HAP-1 (cell line): Measurements from ENCODE around the gene HP1BP3.

Experiments
- DNase-seq, 2 experiments: peaks; one replicate each; pipeline ENCODE4 v3.0.0-alpha.2; 2016 to 2020; ENCODE audit warnings: low spot score in 2 of 2
- H3K27me3 ChIP-seq: fragments of 250-450 bp; sonication (Bioruptor Pico); 2 replicates; pipeline ENCODE4 v1.5.1; 2020; ENCODE audit warnings: low read depth, mild to moderate bottlenecking, moderate library complexity
- H3K36me3 ChIP-seq: fragments of 250-450 bp; sonication (Bioruptor Pico); replicated peaks from 2 replicates; pipeline ENCODE4 v1.5.1; 2020; ENCODE audit warnings: mild to moderate bottlenecking
- H3K4me1 ChIP-seq: fragments of 250-450 bp; sonication (Bioruptor Pico); 2 replicates; pipeline ENCODE4 v1.5.1; 2020; ENCODE audit warnings: mild to moderate bottlenecking
- H3K4me3 ChIP-seq: fragments of 250-450 bp; sonication (Bioruptor Pico); 2 replicates; pipeline ENCODE4 v1.5.1; 2020; ENCODE audit warnings: mild to moderate bottlenecking, moderate library complexity
- H3K9me3 ChIP-seq: fragments of 250-450 bp; sonication (Bioruptor Pico); 2 replicates; pipeline ENCODE4 v1.5.1; 2020; ENCODE audit warnings: mild to moderate bottlenecking, moderate library complexity
- in situ Hi-C: fragments of 300-500 bp; cut with MboI; formaldehyde crosslinking; loops from 3 replicates; pipeline ENCODE4 v1.14.3; 2020; ENCODE audit warnings: low sequenced_read_pairs, inconsistent platforms, mixed read lengths

HP1BP3 gene

DNA sequence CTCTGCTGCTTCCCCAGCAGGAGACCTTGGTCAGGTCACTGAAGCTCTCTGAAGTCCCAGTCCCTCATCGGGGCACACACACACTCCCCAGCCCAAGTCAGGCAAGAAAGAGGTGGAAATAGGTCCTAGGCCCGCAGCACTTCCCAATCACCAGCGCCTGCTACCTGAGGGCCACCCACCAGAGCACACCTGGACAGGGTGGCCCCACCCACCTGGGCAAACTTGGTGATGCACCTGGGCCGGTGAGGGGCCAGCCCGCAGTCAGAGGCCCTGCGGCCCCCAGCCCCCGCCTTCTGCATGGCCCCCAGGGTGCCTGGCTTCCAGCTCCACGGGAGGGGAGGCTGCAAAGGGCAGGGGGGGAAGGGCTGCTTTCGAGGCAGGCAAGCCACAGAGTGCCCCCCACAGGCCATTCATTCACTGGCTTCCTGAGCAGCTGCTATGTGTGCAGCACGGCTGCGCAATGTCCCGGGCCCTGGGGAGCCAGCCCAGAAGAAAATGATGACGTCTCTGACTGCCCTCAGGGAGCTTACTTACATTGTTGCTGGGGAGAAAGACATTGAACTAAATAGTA, 59.3 kb downstream of the HP1BP3 start:
- Histone ChIP-seq H3K27me3 (no peaks in the 10 kb centered on the region), H3K4me1 (peaks cover 7% of the 10 kb centered on the region), H3K36me3 (no peaks in the 10 kb centered on the region), H3K4me3 (no peak overlapping the region), H3K9me3 (no peaks in the 10 kb centered on the region)
- in situ Hi-C loops = no loop called here
- no peak for DNase-seq

- Histone ChIP-seq H3K27me3 (no peaks in the 10 kb centered on the region), H3K4me3 (no peak overlapping the region)
- in situ Hi-C loops = no loop called here
Measured at GRCh38 chr1:20726932-20727745, 60.0 kb downstream of the HP1BP3 start.

DNA sequence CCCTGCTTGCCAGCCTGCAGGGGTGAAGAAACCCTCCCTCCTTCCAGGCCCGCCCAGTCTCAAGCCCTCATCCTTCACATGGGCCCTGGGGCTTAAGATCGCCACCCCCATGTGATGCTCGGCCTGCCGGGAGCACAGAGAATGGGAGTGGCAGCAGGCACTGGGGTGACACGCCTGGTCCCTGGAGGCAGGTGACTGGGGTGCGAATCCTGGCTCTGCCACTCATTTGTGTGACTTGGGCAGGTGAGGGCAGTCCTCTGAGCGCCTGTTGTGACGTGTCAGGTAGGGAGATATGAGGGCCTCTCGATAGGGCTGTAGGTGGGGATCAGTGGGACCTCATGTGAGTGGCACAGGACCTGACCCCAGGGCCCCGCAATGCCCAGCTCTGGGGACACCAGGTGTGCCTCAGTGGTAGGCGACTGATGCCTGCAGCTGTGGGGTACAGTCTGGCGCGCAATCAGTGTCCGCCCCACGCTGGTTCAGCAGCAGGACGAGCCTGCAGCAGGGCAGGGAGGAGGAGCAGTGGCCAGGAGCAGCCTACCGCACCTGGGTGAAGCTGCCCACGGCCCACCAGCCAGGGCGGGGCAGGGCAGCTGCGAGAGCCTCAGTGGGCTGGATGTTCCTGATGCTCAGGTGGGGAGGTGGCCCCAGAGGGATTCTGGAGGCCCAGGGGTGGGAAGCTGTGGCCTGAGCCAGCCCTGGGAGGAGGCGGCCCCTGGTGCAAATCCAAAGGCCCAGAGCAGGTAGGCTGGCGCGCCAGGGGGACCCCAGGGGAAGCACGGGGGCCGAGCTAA, 60.8 kb downstream of the HP1BP3 start:
- Histone ChIP-seq H3K4me1 (no peaks in the 10 kb centered on the region; the same call in 1 of the 2 replicates), H3K36me3 (no peaks in the 10 kb centered on the region), H3K27me3 (no peaks in the 10 kb centered on the region), H3K9me3 (no peaks in the 10 kb centered on the region), H3K4me3 (no peak overlapping the region)
- no peak for DNase-seq
- in situ Hi-C loops = no loop called here

More at GRCh38 chr1:20726932-20727745, 60.0 kb downstream of the HP1BP3 start:
- Histone ChIP-seq H3K36me3 (no peaks in the 10 kb centered on the region), H3K9me3 (no peaks in the 10 kb centered on the region), H3K4me1 (no peaks in the 10 kb centered on the region; the same call in 1 of the 2 replicates)
- DNase-seq = no peak

DNA sequence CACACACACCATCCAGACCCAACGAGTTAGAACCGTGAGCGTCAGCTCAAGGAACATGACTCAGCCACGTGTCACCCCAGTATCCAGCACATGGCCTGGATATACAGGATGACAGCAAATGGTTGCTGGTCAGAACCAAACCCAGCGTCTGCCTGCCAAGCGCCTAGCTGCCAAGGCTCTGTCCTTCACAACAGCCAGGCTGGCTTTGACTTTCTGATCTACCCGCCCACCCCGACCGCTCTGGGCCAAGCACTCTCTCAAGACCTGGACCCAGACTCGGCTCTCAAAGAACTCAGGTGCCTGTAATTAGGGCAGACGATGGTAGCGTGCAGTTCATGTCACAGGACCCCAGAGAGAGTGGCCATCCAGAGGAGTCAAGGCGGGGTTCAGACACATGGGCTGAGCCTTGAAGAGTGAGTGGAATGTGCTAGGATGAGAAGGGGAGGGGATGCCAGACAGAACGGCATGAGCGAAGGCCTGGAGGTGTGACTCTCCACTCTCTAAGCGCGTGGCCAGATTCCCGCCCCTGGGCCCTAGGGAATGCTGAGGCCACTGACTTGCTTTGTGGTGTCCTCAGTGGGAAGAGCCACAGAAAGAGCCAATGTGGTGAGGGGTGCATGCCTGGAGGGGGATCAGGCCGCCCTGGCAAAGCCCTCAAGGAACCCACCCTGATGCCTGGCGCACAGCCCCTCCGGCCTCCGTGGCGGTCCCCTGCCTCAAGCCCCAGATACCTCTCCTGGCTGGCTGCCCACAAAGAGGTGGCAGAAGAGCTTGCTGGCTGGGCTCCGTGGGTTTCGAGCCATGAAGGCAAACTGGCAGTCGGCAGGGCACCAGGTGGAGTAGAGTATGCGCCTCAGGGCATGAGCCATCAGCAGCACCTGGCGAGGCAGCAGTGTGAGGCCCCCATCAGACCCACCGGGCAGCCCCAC, 61.7 kb downstream of the HP1BP3 start:
- no peaks in the 10 kb centered on the region for H3K9me3 ChIP-seq
- no peaks in the 10 kb centered on the region for H3K4me1 ChIP-seq
- no peaks in the 10 kb centered on the region for H3K36me3 ChIP-seq
- H3K4me3 ChIP-seq = no peak overlapping the region
- in situ Hi-C loops = no loop called here
- DNase-seq = no peak
- H3K27me3 ChIP-seq = no peaks in the 10 kb centered on the region

- Histone ChIP-seq H3K4me3 (no peak overlapping the region), H3K27me3 (no peaks in the 10 kb centered on the region), H3K36me3 (no peaks in the 10 kb centered on the region), H3K4me1 (no peaks in the 10 kb centered on the region), H3K9me3 (no peaks in the 10 kb centered on the region)
- in situ Hi-C loops = no loop called here
- DNase-seq = no peak
Measured at GRCh38 chr1:20724364-20725188, 62.5 kb downstream of the HP1BP3 start.

GRCh38 chr1:20723537-20724363, 63.4 kb downstream of the HP1BP3 start:
- Histone ChIP-seq H3K4me3 (no peak overlapping the region), H3K27me3 (no peaks in the 10 kb centered on the region), H3K4me1 (no peaks in the 10 kb centered on the region), H3K36me3 (no peaks in the 10 kb centered on the region), H3K9me3 (no peaks in the 10 kb centered on the region)
- no peak for DNase-seq
- in situ Hi-C loops = no loop called here

DNA sequence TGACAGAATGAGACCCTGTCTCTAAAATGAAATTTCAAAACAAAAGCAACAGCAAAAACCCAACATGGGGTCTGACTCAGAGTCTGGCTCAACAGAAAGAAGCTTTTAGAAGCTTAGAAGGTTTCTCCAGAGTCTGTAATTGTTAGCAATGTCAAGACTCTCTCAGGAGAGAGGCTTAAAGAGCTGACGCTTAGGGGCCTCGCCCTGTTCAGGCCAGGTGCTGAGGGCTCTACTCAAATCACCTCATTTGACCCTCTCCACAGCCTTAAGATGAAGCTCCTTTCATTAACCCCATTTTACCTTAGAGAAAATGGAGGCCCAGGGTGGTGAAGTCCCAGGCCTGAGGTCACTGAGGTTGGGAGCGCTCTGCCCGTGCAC, 64.0 kb downstream of the HP1BP3 start:
- Histone ChIP-seq H3K4me3 (no peak overlapping the region), H3K36me3 (no peaks in the 10 kb centered on the region), H3K9me3 (no peaks in the 10 kb centered on the region), H3K27me3 (no peaks in the 10 kb centered on the region), H3K4me1 (no peaks in the 10 kb centered on the region; the same call in 1 of the 2 replicates)
- no peak for DNase-seq
- in situ Hi-C loops = no loop called here

- Histone ChIP-seq H3K36me3 (no peaks in the 10 kb centered on the region), H3K4me3 (no peak overlapping the region), H3K9me3 (no peaks in the 10 kb centered on the region), H3K4me1 (peaks cover 4% of the 10 kb centered on the region; the same call in 1 of the 2 replicates), H3K27me3 (no peaks in the 10 kb centered on the region)
- no peak for DNase-seq
- in situ Hi-C loops = no loop called here
Measured at GRCh38 chr1:20721117-20722061, 65.7 kb downstream of the HP1BP3 start.

GRCh38 chr1:20720631-20721091, 66.4 kb downstream of the HP1BP3 start:
- in situ Hi-C loops = no loop called here
- Histone ChIP-seq H3K27me3 (no peaks in the 10 kb centered on the region), H3K36me3 (no peaks in the 10 kb centered on the region), H3K4me1 (peaks cover 4% of the 10 kb centered on the region; the same call in 1 of the 2 replicates), H3K9me3 (no peaks in the 10 kb centered on the region), H3K4me3 (no peak overlapping the region)
- no peak for DNase-seq

- Histone ChIP-seq H3K36me3 (no peaks in the 10 kb centered on the region), H3K27me3 (no peaks in the 10 kb centered on the region), H3K9me3 (no peaks in the 10 kb centered on the region), H3K4me3 (no peak overlapping the region), H3K4me1 (peaks cover 4% of the 10 kb centered on the region; the same call in 1 of the 2 replicates)
- in situ Hi-C loops = no loop called here
- no peak for DNase-seq
Measured at GRCh38 chr1:20719871-20720620, 67.1 kb downstream of the HP1BP3 start.
